DOHH2 (cell line): ENCODE results near the gene DAPP1.

Source experiments
- H3F3A ChIP-seq: fragments of 200-600 bp; sonication (generic), shearing (Covaris generic); 2 replicates; pipeline ENCODE4 v1.6.0; 2016; ENCODE audit warnings: antibody characterized with exemption, mild to moderate bottlenecking; ENCODE audit not compliant: control insufficient read depth, insufficient read depth
- H3K27ac ChIP-seq: fragments of 200-600 bp; sonication (generic); 2 replicates; pipeline ENCODE4 v1.5.1; 2014; ENCODE audit warnings: low read depth, mild to moderate bottlenecking, low read length, moderate library complexity
- H3K27me3 ChIP-seq: fragments of 200-600 bp; sonication (generic); 2 replicates; pipeline ENCODE4 v1.6.1; 2014; ENCODE audit warnings: mild to moderate bottlenecking, low read length, mixed read lengths; ENCODE audit not compliant: control insufficient read depth
- H3K36me3 ChIP-seq: fragments of 200-600 bp; sonication (generic); 2 replicates; pipeline ENCODE4 v1.6.1; 2014; ENCODE audit warnings: mild to moderate bottlenecking, low read length, moderate library complexity, mixed read lengths; ENCODE audit not compliant: control insufficient read depth
- H3K4me1 ChIP-seq: fragments of 200-600 bp; sonication (generic); 2 replicates; pipeline ENCODE4 v1.6.1; 2014; ENCODE audit warnings: mild to moderate bottlenecking, low read length, mixed read lengths; ENCODE audit not compliant: control insufficient read depth
- H3K4me2 ChIP-seq: fragments of 200-600 bp; sonication (generic); 2 replicates; pipeline ENCODE4 v1.6.0; 2014; ENCODE audit warnings: mild to moderate bottlenecking, low read length, moderate library complexity
- H3K4me3 ChIP-seq: fragments of 200-600 bp; sonication (generic); 2 replicates; pipeline ENCODE4 v1.5.1; 2014; ENCODE audit warnings: mild to moderate bottlenecking, low read length, mixed read lengths
- H3K79me2 ChIP-seq: fragments of 200-600 bp; sonication (generic); 2 replicates; pipeline ENCODE4 v1.6.1; 2014; ENCODE audit warnings: mild to moderate bottlenecking, low read length, mixed read lengths; ENCODE audit not compliant: control insufficient read depth
- H3K9me2 ChIP-seq: fragments of 200-600 bp; sonication (generic); replicated peaks from 2 replicates; pipeline ENCODE4 v1.6.1; 2014; ENCODE audit warnings: mild to moderate bottlenecking, low read length, mixed read lengths; ENCODE audit not compliant: control insufficient read depth
- H3K9me3 ChIP-seq: fragments of 200-600 bp; sonication (generic); 2 replicates; pipeline ENCODE4 v1.6.1; 2014; ENCODE audit warnings: antibody characterized with exemption, low read length, mixed read lengths; ENCODE audit not compliant: control insufficient read depth, insufficient read depth
- H4K20me1 ChIP-seq: fragments of 200-600 bp; sonication (generic); 2 replicates; pipeline ENCODE4 v1.6.0; 2014; ENCODE audit warnings: low read depth, mild to moderate bottlenecking, antibody characterized with exemption, low read length, moderate library complexity; ENCODE audit not compliant: control insufficient read depth, insufficient read depth
- EZH2phosphoT487 ChIP-seq: fragments of 200-600 bp; sonication (generic); IDR thresholded peaks from 2 replicates; pipeline ENCODE4 v1.6.1; 2017; ENCODE audit warnings: borderline replicate concordance, mild to moderate bottlenecking, antibody characterized with exemption, low read length, moderate library complexity, mixed read lengths
- TF ChIP-seq, protein P1 (sequence below): fragments of 200-600 bp; sonication (generic); IDR thresholded peaks from one replicate; pipeline ENCODE4 v1.5.1; 2014; ENCODE audit warnings: antibody characterized with exemption, mild to moderate bottlenecking, low read depth, low read length; ENCODE audit not compliant: poor library complexity, severe bottlenecking

Gene DAPP1

DNA sequence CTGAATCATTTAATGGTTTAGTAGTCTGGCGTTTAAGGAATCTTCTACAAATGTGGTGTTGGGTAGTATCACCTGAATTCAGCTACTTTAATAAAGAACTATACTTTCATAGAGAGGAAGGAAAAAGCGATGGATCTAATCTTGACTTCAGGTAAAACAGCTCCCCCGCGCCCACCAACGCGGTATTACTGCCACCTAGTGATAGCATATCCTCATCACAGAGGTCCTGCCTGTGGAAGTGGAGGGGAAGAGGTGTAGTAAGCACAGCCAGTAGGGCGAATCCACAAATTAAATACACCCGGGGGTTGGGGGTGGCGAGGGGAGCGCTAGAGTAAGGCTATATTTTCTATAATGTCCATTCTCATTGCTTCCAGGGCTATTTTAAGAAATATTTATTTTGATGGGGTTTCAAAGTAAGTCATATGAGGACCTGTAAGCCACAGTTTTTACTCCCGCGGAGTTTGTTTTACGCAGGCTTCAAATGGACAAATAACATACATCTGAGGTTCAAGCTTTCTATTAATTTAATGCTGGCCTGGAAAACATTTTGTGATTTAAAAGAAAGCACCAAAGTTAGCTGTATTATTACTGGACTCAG, 8.3 kb upstream of the DAPP1 start:
- Histone ChIP-seq H3K27ac (no peak overlapping the region), H4K20me1 (no peaks in the 10 kb centered on the region), H3K4me2 (peak overlapping the region; percentile 67), H3K27me3 (peaks cover 12% of the 10 kb centered on the region; the same call in 1 of the 2 replicates), H3K9me2 (no peaks in the 10 kb centered on the region), H3F3A (peaks cover 14% of the 10 kb centered on the region; the same call in 1 of the 2 replicates), H3K4me1 (peaks cover 37% of the 10 kb centered on the region), H3K9me3 (no peaks in the 10 kb centered on the region), H3K4me3 (peak overlapping the region; percentile 49), H3K79me2 (no peaks in the 10 kb centered on the region), H3K36me3 (no peaks in the 10 kb centered on the region)
- TF ChIP-seq, protein P1, sequence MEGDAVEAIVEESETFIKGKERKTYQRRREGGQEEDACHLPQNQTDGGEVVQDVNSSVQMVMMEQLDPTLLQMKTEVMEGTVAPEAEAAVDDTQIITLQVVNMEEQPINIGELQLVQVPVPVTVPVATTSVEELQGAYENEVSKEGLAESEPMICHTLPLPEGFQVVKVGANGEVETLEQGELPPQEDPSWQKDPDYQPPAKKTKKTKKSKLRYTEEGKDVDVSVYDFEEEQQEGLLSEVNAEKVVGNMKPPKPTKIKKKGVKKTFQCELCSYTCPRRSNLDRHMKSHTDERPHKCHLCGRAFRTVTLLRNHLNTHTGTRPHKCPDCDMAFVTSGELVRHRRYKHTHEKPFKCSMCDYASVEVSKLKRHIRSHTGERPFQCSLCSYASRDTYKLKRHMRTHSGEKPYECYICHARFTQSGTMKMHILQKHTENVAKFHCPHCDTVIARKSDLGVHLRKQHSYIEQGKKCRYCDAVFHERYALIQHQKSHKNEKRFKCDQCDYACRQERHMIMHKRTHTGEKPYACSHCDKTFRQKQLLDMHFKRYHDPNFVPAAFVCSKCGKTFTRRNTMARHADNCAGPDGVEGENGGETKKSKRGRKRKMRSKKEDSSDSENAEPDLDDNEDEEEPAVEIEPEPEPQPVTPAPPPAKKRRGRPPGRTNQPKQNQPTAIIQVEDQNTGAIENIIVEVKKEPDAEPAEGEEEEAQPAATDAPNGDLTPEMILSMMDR, result peak; percentile 87
- no peak for TF ChIP-seq EZH2phosphoT487

DNA sequence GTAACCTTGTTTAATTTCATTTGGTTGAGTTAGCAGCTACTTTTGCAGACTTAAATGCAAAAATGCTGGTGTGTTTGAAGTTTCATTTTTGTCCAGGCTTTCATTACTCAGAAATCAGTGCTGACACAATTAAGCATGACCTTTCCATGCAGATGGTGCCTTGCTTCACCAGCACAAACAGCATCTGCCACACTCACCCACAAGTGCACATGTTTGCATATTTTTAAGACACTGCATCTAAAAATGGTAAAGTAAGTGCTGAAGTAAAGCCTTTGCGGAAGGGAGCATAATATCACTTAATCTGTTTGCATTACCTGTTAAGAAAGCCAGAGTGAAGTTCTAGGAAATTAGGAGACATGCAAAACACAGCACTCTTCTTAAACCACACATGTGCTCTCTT, 7.3 kb upstream of the DAPP1 start:
- Histone ChIP-seq H3K36me3 (no peaks in the 10 kb centered on the region), H3K4me1 (peaks cover 43% of the 10 kb centered on the region), H3K9me2 (no peaks in the 10 kb centered on the region), H3K4me3 (peak overlapping the region; percentile 49), H3K27me3 (peaks cover 9% of the 10 kb centered on the region; the same call in 1 of the 2 replicates), H3K79me2 (no peaks in the 10 kb centered on the region), H3K9me3 (no peaks in the 10 kb centered on the region), H3F3A (peaks cover 14% of the 10 kb centered on the region; the same call in 1 of the 2 replicates), H3K4me2 (peak overlapping the region; percentile 67), H4K20me1 (no peaks in the 10 kb centered on the region), H3K27ac (peak overlapping the region; percentile 28; the same call in 1 of the 2 replicates)
- no peak for TF ChIP-seq EZH2phosphoT487
- TF ChIP-seq, protein P1, result no peak

DNA sequence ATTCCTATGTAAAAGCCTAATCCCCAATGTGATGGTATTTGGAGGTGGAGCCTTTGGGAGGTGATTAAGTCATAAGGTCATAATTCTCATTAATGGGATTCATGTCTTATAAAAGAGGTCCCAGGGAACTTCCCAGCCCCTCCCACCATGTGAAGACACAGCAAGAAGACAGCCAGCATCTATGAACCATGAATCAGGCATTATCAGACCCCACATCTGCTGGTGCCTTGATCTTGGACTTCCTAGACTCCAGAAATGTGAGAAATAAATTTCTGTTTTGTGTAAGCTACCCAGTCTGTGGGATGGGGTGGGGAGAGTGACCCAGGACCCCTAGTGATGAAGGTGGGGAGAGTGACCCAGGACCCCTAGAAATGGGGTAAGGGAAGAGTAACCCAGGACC, 6.1 kb upstream of the DAPP1 start:
- no peak for TF ChIP-seq EZH2phosphoT487
- TF ChIP-seq, protein P1, result no peak
- H3K27me3 ChIP-seq, result peaks cover 7% of the 10 kb centered on the region; the same call in 1 of the 2 replicates
- no peaks in the 10 kb centered on the region for H3K9me3 ChIP-seq
- no peaks in the 10 kb centered on the region for H3K79me2 ChIP-seq
- H4K20me1 ChIP-seq, result no peaks in the 10 kb centered on the region
- H3K9me2 ChIP-seq, result no peaks in the 10 kb centered on the region
- no peak overlapping the region for H3K4me2 ChIP-seq
- H3K36me3 ChIP-seq, result no peaks in the 10 kb centered on the region
- H3K4me1 ChIP-seq, result peaks cover 49% of the 10 kb centered on the region
- H3K4me3 ChIP-seq, result no peak overlapping the region
- H3K27ac ChIP-seq, result no peak overlapping the region
- H3F3A ChIP-seq, result peaks cover 14% of the 10 kb centered on the region; the same call in 1 of the 2 replicates
